Neural progenitor cell (in vitro differentiated cells): ENCODE results near the gene DNMT3A.

Experiments used
- CTCF ChIP-seq: fragments of 200-600 bp; sonication (generic); IDR thresholded peaks from 2 replicates; pipeline ENCODE4 v1.5.1; 2017; ENCODE audit warnings: antibody characterized with exemption, mild to moderate bottlenecking
- EZH2 ChIP-seq: fragments of 200-600 bp; sonication (generic); IDR thresholded peaks from 2 replicates; pipeline ENCODE4 v1.6.1; 2017; ENCODE audit warnings: antibody characterized with exemption, mild to moderate bottlenecking, moderate library complexity
- EZH2phosphoT487 ChIP-seq: fragments of 200-600 bp; sonication (generic); IDR thresholded peaks from 2 replicates; pipeline ENCODE4 v1.6.1; 2017; ENCODE audit warnings: antibody characterized with exemption

- no peak for TF ChIP-seq EZH2phosphoT487
- TF ChIP-seq CTCF: no peak
- no peak for TF ChIP-seq EZH2
Measured at GRCh38 chr2:25292408-25292807, 49.3 kb downstream of the DNMT3A start.
